ENCODE measurements around the gene CXCR4. TPM values are rescaled to one million over a fixed set of nuclear protein-coding genes. Genes with fewer than 3 reads are reported as not detected.
A peak's percentile ranks its signal among the peaks of the same experiment; 100 is the strongest.
"Not testable (repeated sequence)": the region's sequence is repeated elsewhere in the genome, so short reads cannot be mapped to it uniquely, and the experiment has no call there.

The CXCR4 gene
- total RNA-seq, 1 donor from 2014 or later: 3.6 TPM

GRCh38 chr2:136072621-136073020 is 45.3 kb downstream of the CXCR4 start:
- no peak for ATAC-seq

DNA sequence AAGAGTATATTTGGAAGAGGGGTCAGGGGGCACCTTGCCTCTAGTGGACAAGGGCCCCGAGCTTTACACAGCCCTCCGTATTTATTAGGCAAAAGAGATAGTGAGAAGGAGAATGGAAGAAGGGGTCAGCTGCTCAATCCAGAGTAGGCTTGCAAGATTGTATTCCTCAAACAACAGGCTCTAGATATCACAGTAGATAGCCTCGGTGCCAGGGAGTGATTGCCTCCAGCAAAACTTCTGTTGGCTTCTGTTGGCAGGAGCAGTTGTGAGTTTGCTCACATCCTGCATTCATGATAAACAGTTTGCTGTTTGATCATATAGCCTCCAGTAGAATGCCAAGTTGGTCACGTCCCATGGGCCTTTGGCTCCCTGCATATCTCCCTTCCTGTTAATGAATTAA is 46.1 kb downstream of the CXCR4 start:
- not testable (repeated sequence) for ATAC-seq

DNA sequence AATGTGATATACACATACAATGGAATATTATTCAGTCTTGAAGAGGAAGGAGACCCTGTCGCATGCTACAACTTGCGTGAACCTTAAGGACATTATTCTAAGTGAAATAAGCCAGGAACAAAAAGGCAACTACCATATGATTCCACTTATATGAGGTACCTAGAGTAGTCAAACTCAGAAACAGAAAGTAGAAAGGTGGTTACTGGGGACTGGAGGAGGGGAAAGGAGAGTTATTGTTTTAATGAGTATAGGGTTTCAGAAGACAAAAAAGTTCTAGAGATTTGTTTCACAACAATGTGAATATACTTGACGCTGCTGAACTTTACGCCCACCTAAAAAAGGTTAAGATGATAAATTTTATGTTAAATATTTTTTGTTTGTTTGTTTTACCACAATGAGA is 47.0 kb downstream of the CXCR4 start:
- no peak for ATAC-seq

GRCh38 chr2:136069773-136070172 is 48.2 kb downstream of the CXCR4 start:
- no peak for ATAC-seq

GRCh38 chr2:136068581-136069227 is 49.2 kb downstream of the CXCR4 start:
- ATAC-seq: no peak

GRCh38 chr2:136067897-136068580 is 49.9 kb downstream of the CXCR4 start:
- no peak for ATAC-seq

- ATAC-seq: peak; percentile 35
Observed at GRCh38 chr2:136067459-136067858, 50.5 kb downstream of the CXCR4 start.

DNA sequence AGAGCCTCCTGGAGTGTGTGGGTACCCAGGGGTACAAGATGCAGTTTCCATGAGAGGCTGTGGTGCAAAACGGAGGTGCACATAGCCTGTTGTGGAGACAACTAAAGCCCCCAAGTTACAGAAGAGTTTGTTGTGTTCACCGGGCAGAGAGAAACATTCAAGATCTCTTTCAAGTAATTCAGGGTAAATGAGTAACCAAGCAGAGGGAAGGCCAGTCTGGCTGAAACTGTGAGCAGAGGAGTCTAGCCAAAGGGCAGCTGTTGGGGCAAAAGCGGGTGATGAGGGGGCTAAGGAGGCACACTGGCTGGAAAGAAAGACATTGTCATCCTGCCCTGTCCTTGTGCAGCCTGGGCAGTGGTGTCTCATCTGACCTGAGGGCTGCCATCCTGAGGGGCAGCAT is 52.0 kb downstream of the CXCR4 start:
- ATAC-seq: no peak

DNA sequence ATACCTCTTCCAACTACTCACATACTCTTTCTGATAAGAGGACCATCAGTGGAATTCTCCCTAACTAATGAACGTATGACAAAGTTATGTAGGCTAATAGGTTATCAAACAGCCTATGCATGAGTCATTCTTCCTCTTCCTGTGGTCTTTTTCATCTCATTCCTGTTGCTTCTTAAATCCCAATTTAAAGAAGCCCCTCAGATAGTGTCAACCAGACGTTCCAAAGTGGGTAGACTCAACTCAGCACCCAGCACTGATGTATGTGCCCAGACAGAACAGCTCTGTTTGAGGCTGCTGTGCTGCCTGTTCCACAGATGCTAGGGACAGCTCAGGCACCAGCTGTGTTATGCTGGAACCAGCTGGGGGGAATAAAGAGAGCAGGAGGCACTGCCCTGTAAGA is 52.6 kb downstream of the CXCR4 start:
- no peak for ATAC-seq

Other genes with a start within 250 kb of the CXCR4 start
- gene MCM6, start 241.7 kb downstream of the CXCR4 start, total RNA-seq: 16.4 TPM
- 58.3 TPM for gene DARS1, start 132.5 kb downstream of the CXCR4 start, total RNA-seq

Measured in esophagus mucosa (tissue), 1 donor.